ENCODE results near the gene MFN2. TPM values are rescaled to one million over a fixed set of nuclear protein-coding genes. Genes with fewer than 3 reads are reported as not detected.
A peak's percentile ranks its signal among the peaks of the same experiment; 100 is the strongest.

MFN2 gene
- total and polyA plus RNA-seq, 9 of the 15 experiments (the other 6 are each of a cell fraction or from before 2014, with no cell fraction given), result 10.5 to 158 (median 87.1) TPM

- FAIRE-seq (no peak), DNase-seq (ENCODE audit: extremely low read depth in 1 of 4, low spot score in 3 of 4) (no peak), ATAC-seq (no peak)
- 0 out of 2 replicates have a peak, but pooled peaks cover 3% of the 10 kb centered on the region for H3K9me3 ChIP-seq (replicated peaks; ENCODE audit: control insufficient read depth, insufficient read depth, low read depth, low read length)
- H4K20me1 ChIP-seq (replicated peaks; ENCODE audit: control insufficient read depth, insufficient read depth, low read length), result no peaks in the 10 kb centered on the region
- no peaks in the 10 kb centered on the region for H3K36me3 ChIP-seq (ENCODE audit: control insufficient read depth, insufficient read depth, low read length)
- no peaks in the 10 kb centered on the region for H3K27me3 ChIP-seq (ENCODE audit: control insufficient read depth in 2 of 2, insufficient read depth in 2 of 2, low read length in 2 of 2)
- in situ Hi-C loops (cut with MboI) (no loop called here), intact Hi-C loops (cut with micrococcal nuclease) (no loop called here)
- ChIA-PET POLR2A (interaction anchor here (1.1 kb wide), 1 partner anchor 150 kb away, joined by 7 read pairs; no protein-coding TSS in a partner anchor), CTCF (ENCODE audit: low intra/inter-chr PET ratio) (no interaction called here)
- H3K4me1 ChIP-seq (replicated peaks in 1 of 2; ENCODE audit: control insufficient read depth in 2 of 2, insufficient read depth in 2 of 2, low read length in 2 of 2), result peaks cover 26 to 28% of the 10 kb centered on the region in 2 experiments
- no peak overlapping the region for H3K4me3 ChIP-seq
- H2AFZ ChIP-seq (ENCODE audit: low read depth, low read length), result no peak overlapping the region
- no peaks in the 10 kb centered on the region for H3K9me1 ChIP-seq (ENCODE audit: control insufficient read depth, insufficient read depth, low read length)
- peaks cover 10% of the 10 kb centered on the region for H3K79me2 ChIP-seq (ENCODE audit: control insufficient read depth, insufficient read depth, low read length)
- no peak overlapping the region for H3K27ac ChIP-seq (ENCODE audit: extremely low read depth, low read depth, low read length)
- no peak overlapping the region for H3K9ac ChIP-seq (ENCODE audit: insufficient read depth in 1 of 2, low read depth in 2 of 2, low read length in 2 of 2)
- 31% methylated on average over 3 of the region's 3 CpGs for WGBS (ENCODE audit: insufficient coverage, low coverage, missing lambda C conversion rate)
- no TSS peak for BruUV-seq (replicated peaks)
- no peak for TF ChIP-seq ATF6 (CRISPR knock-in tag; IDR thresholded peaks at IDR 0.05)
- no peak for TF ChIP-seq MLLT1 (IDR thresholded peaks at IDR 0.05)
- TF ChIP-seq TFAP4 (CRISPR knock-in tag; IDR thresholded peaks at IDR 0.05; ENCODE audit: borderline replicate concordance), result 0 out of 2 replicates have a peak, but pooled peaks have one; percentile 18
- H3K4me2 ChIP-seq (ENCODE audit: insufficient read depth, low read length), result no peak overlapping the region
Observed at GRCh38 chr1:12059226-12059625, 79.0 kb downstream of the MFN2 start.
